Jurkat, Clone E6-1 (cell line): Measurements from ENCODE around the gene KCNG1.
A peak's percentile ranks its signal among the peaks of the same experiment; 100 is the strongest.

Experiments
- DNase-seq: peaks from one replicate; pipeline ENCODE4 v3.0.0-alpha.2; 2011; ENCODE audit warnings: low read depth, low spot score
- H3K4me3 ChIP-seq: 2 replicates; pipeline ENCODE4 v1.5.1; 2011; ENCODE audit warnings: mild to moderate bottlenecking, low read length, control low read depth, moderate library complexity

KCNG1 gene

GRCh38 chr20:50959543-50960126, 63.3 kb downstream of the KCNG1 start:
- no peak for DNase-seq
- peak overlapping the region; percentile 98 for H3K4me3 ChIP-seq

- peak within 1 kb of the TSS; percentile 98 for H3K4me3 ChIP-seq
- peak; percentile 90 for DNase-seq
These were observed 64.0 kb downstream of the KCNG1 start, which contains the start of gene MOCS3 for GRCh38 chr20:50958615-50959542. Gene MOCS3 (plus strand): TSS chr20:50958818. CDS start chr20:50958843, 25 bp downstream.

GRCh38 chr20:50957798-50958614, 64.9 kb downstream of the KCNG1 start, which contains the start of gene DPM1:
Gene DPM1 (minus strand): TSS chr20:50958532. CDS start chr20:50958523, 9 bp downstream.
- no peak for DNase-seq

GRCh38 chr20:50957276-50957675, 65.6 kb downstream of the KCNG1 start:
- DNase-seq: no peak
- peak overlapping the region; percentile 98 for H3K4me3 ChIP-seq

More at GRCh38 chr20:50957798-50958614, 64.9 kb downstream of the KCNG1 start, which contains the start of gene DPM1:
- peak within 1 kb of the TSS; percentile 98 for H3K4me3 ChIP-seq

GRCh38 chr20:50953821-50954220, 69.1 kb downstream of the KCNG1 start:
- no peak overlapping the region for H3K4me3 ChIP-seq
- no peak for DNase-seq
